ENCODE data around the gene GPHB5. TPM values are rescaled to one million over a fixed set of nuclear protein-coding genes. Genes with fewer than 3 reads are reported as not detected.

GPHB5 gene
- total and polyA plus RNA-seq, 2 experiments from 2014 or later = not detected

DNA sequence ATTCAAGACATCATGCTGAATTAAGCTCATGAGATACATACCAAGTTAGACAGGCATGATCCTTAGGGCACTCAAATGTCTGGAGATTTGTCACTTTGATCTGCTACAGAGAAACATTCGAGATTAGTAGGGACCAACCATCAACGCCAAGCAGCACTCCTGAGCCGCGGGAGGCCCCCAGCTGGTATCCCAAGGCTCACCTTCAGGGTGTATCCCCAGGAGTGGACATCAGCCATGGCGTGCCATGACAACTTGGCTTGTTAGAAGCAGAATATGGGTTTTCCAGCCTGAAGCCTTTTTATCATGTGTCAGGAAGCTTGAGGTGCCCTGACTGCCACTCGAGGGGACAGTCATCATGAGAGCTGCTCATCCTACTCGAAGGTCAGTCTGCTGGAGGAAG lies 39.1 kb upstream of the GPHB5 start:
- no peaks in the 10 kb centered on the region for H3K36me3 ChIP-seq (ENCODE audit: low read depth)
- H3K9ac ChIP-seq = no peak overlapping the region
- H3K9me3 ChIP-seq (ENCODE audit: low read depth) = no peaks in the 10 kb centered on the region
- H3K27me3 ChIP-seq (replicated peaks; ENCODE audit: insufficient read depth) = no peaks in the 10 kb centered on the region
- H3F3A ChIP-seq (ENCODE audit: insufficient read depth) = no peaks in the 10 kb centered on the region
- H3K4me1 ChIP-seq (ENCODE audit: insufficient read depth) = no peaks in the 10 kb centered on the region
- H2AFZ ChIP-seq = no peak overlapping the region
- DNase-seq = no peak
- H3K4me2 ChIP-seq (ENCODE audit: unreplicated experiment) = no peak overlapping the region
- no peak overlapping the region for H3K4me3 ChIP-seq
- H3K9me2 ChIP-seq (ENCODE audit: insufficient read depth) = no peaks in the 10 kb centered on the region
- TF ChIP-seq EZH2phosphoT487 (IDR thresholded peaks at IDR 0.05; ENCODE audit: insufficient read depth, low read depth) = no peak
- TF ChIP-seq EZH2 (IDR thresholded peaks at IDR 0.05; ENCODE audit: insufficient read depth, poor library complexity, severe bottlenecking) = no peak
- in situ Hi-C loops (cut with MboI) = no loop called here
- 64 to 69% methylated on average over 7 of the region's 7 CpGs for WGBS, 2 experiments (ENCODE audit: low coverage in 1 of 2, low lambda C conversion rate in 2 of 2, missing lambda C conversion rate in 2 of 2)
- H3K27ac ChIP-seq = no peak overlapping the region
- H3K79me2 ChIP-seq (ENCODE audit: insufficient read depth) = no peaks in the 10 kb centered on the region
- H4K20me1 ChIP-seq (ENCODE audit: insufficient read depth) = no peaks in the 10 kb centered on the region

- WGBS, 2 experiments (ENCODE audit: low coverage in 1 of 2, low lambda C conversion rate in 2 of 2, missing lambda C conversion rate in 2 of 2) = 37 to 52% methylated on average over 3 of the region's 3 CpGs
- no peaks in the 10 kb centered on the region for H4K20me1 ChIP-seq (ENCODE audit: insufficient read depth)
- DNase-seq = no peak
- no peak overlapping the region for H3K4me3 ChIP-seq
- in situ Hi-C loops (cut with MboI) = no loop called here
- TF ChIP-seq EZH2phosphoT487 (IDR thresholded peaks at IDR 0.05; ENCODE audit: insufficient read depth, low read depth) (no peak), EZH2 (IDR thresholded peaks at IDR 0.05; ENCODE audit: insufficient read depth, poor library complexity, severe bottlenecking) (no peak)
- no peaks in the 10 kb centered on the region for H3K36me3 ChIP-seq (ENCODE audit: low read depth)
- no peaks in the 10 kb centered on the region for H3K79me2 ChIP-seq (ENCODE audit: insufficient read depth)
- H3K27me3 ChIP-seq (replicated peaks; ENCODE audit: insufficient read depth) = no peaks in the 10 kb centered on the region
- H3K27ac ChIP-seq = no peak overlapping the region
- no peak overlapping the region for H3K9ac ChIP-seq
- no peak overlapping the region for H2AFZ ChIP-seq
- no peaks in the 10 kb centered on the region for H3K9me3 ChIP-seq (ENCODE audit: low read depth)
- no peaks in the 10 kb centered on the region for H3K4me1 ChIP-seq (ENCODE audit: insufficient read depth)
- H3K9me2 ChIP-seq (ENCODE audit: insufficient read depth) = no peaks in the 10 kb centered on the region
- H3F3A ChIP-seq (ENCODE audit: insufficient read depth) = no peaks in the 10 kb centered on the region
- no peak overlapping the region for H3K4me2 ChIP-seq (ENCODE audit: unreplicated experiment)
Observed at GRCh38 chr14:63345826-63346225, 27.1 kb upstream of the GPHB5 start.

DNA sequence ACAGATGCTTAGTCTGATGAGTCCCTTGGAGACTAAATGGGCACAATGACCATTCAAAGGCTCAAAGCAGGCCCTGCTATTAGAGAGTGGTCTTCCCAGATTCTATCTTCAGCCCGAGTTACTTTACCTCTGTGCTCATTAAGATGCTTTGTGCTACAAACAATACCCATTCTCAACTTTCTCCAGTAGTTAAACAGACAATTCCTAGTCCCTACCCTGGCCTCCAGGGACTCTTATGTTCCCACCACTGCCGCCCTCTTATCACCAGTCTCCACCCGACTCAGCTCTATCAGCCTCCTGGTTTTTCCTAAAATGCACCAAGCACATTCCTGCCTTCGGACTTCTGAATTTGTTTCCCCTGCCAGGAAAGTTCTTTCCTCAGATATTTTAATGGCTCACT lies 25.6 kb upstream of the GPHB5 start:
- H3K9ac ChIP-seq = no peak overlapping the region
- H3K4me2 ChIP-seq (ENCODE audit: unreplicated experiment) = no peak overlapping the region
- no peaks in the 10 kb centered on the region for H3K79me2 ChIP-seq (ENCODE audit: insufficient read depth)
- H3K4me1 ChIP-seq (ENCODE audit: insufficient read depth) = no peaks in the 10 kb centered on the region
- no peak overlapping the region for H2AFZ ChIP-seq
- H3K4me3 ChIP-seq = no peak overlapping the region
- in situ Hi-C loops (cut with MboI) = no loop called here
- H3K36me3 ChIP-seq (ENCODE audit: low read depth) = no peaks in the 10 kb centered on the region
- no peaks in the 10 kb centered on the region for H4K20me1 ChIP-seq (ENCODE audit: insufficient read depth)
- no peaks in the 10 kb centered on the region for H3F3A ChIP-seq (ENCODE audit: insufficient read depth)
- no peak for DNase-seq
- no peaks in the 10 kb centered on the region for H3K9me2 ChIP-seq (ENCODE audit: insufficient read depth)
- WGBS, 2 experiments (ENCODE audit: low coverage in 1 of 2, low lambda C conversion rate in 2 of 2, missing lambda C conversion rate in 2 of 2) = 41 to 52% methylated on average over 4 of the region's 4 CpGs
- no peak overlapping the region for H3K27ac ChIP-seq
- H3K9me3 ChIP-seq (ENCODE audit: low read depth) = no peaks in the 10 kb centered on the region
- TF ChIP-seq EZH2phosphoT487 (IDR thresholded peaks at IDR 0.05; ENCODE audit: insufficient read depth, low read depth) (no peak), EZH2 (IDR thresholded peaks at IDR 0.05; ENCODE audit: insufficient read depth, poor library complexity, severe bottlenecking) (no peak)
- H3K27me3 ChIP-seq (replicated peaks; ENCODE audit: insufficient read depth) = no peaks in the 10 kb centered on the region

DNA sequence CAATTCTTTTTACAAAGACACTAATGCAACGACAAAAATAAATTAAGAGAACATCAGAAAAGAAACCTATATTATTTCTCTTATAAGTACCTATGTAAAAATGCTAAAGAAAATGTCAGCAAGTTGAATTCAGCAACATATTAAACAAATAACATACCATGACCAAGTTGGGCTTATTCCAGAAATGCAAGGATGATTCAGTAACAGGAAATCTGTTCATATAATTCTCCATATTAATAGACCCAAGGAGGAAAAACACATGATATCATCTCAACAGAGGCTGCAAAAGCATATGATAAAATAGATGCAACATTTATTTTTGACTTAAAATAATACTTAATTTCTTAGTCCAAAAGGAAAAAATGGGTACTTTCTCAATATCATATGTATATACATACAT lies 25.1 kb upstream of the GPHB5 start:
- Histone ChIP-seq H4K20me1 (ENCODE audit: insufficient read depth) (no peaks in the 10 kb centered on the region), H3K9ac (no peak overlapping the region), H3K79me2 (ENCODE audit: insufficient read depth) (no peaks in the 10 kb centered on the region), H2AFZ (no peak overlapping the region), H3K36me3 (ENCODE audit: low read depth) (no peaks in the 10 kb centered on the region), H3K9me2 (ENCODE audit: insufficient read depth) (no peaks in the 10 kb centered on the region), H3K27me3 (replicated peaks; ENCODE audit: insufficient read depth) (no peaks in the 10 kb centered on the region), H3K4me2 (ENCODE audit: unreplicated experiment) (no peak overlapping the region), H3K9me3 (ENCODE audit: low read depth) (no peaks in the 10 kb centered on the region), H3F3A (ENCODE audit: insufficient read depth) (no peaks in the 10 kb centered on the region), H3K4me1 (ENCODE audit: insufficient read depth) (no peaks in the 10 kb centered on the region), H3K27ac (no peak overlapping the region), H3K4me3 (no peak overlapping the region)
- DNase-seq = no peak
- in situ Hi-C loops (cut with MboI) = no loop called here
- 80 to 88% methylated on average over 1 of the region's 1 CpG for WGBS, 2 experiments (ENCODE audit: low coverage in 1 of 2, low lambda C conversion rate in 2 of 2, missing lambda C conversion rate in 2 of 2)
- TF ChIP-seq EZH2phosphoT487 (IDR thresholded peaks at IDR 0.05; ENCODE audit: insufficient read depth, low read depth) (no peak), EZH2 (IDR thresholded peaks at IDR 0.05; ENCODE audit: insufficient read depth, poor library complexity, severe bottlenecking) (no peak)

GRCh38 chr14:63342371-63342770 lies 23.6 kb upstream of the GPHB5 start:
- Histone ChIP-seq H3K4me3 (no peak overlapping the region), H3K9me3 (ENCODE audit: low read depth) (no peaks in the 10 kb centered on the region), H3K9ac (no peak overlapping the region), H3K4me2 (ENCODE audit: unreplicated experiment) (no peak overlapping the region), H2AFZ (no peak overlapping the region), H4K20me1 (ENCODE audit: insufficient read depth) (no peaks in the 10 kb centered on the region), H3K27ac (no peak overlapping the region), H3K27me3 (replicated peaks; ENCODE audit: insufficient read depth) (no peaks in the 10 kb centered on the region), H3F3A (ENCODE audit: insufficient read depth) (no peaks in the 10 kb centered on the region), H3K4me1 (ENCODE audit: insufficient read depth) (no peaks in the 10 kb centered on the region), H3K79me2 (ENCODE audit: insufficient read depth) (no peaks in the 10 kb centered on the region), H3K9me2 (ENCODE audit: insufficient read depth) (no peaks in the 10 kb centered on the region), H3K36me3 (ENCODE audit: low read depth) (no peaks in the 10 kb centered on the region)
- in situ Hi-C loops (cut with MboI) = no loop called here
- 1 to 4% methylated on average over 7 of the region's 7 CpGs for WGBS, 2 experiments (ENCODE audit: low coverage in 1 of 2, low lambda C conversion rate in 2 of 2, missing lambda C conversion rate in 2 of 2)
- TF ChIP-seq EZH2phosphoT487 (IDR thresholded peaks at IDR 0.05; ENCODE audit: insufficient read depth, low read depth) (no peak), EZH2 (IDR thresholded peaks at IDR 0.05; ENCODE audit: insufficient read depth, poor library complexity, severe bottlenecking) (no peak)
- DNase-seq = peak; percentile 44

Data from GM23248 (cell line).